ENCODE measurements around the gene TCEANC. TPM values are rescaled to one million over a fixed set of nuclear protein-coding genes. Genes with fewer than 3 reads are reported as not detected.

Gene TCEANC
- total RNA-seq, 1 experiment from 2014 or later = 3.1 TPM

DNA sequence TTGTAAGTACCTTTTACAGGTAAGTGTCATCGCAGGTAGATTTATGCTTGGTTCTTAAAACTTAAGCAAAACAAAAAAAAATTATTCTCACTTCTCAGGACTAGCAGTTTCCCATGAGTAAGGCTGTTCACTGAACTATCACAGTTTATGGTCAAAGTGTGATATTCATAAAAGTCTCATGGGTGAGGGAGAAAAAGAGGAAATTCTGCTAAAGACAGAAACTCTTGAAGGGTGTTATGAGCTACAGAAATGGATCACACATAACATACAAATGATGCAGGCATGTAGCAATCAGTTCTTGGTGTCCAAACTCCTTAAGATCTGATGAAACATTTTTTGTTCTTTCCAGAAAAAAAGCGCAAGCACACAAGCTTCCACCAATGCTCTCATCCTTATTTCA lies 44.5 kb downstream of the TCEANC start:
- no peaks in the 10 kb centered on the region for H3K36me3 ChIP-seq (ENCODE audit: insufficient read depth, low read length, poor library complexity, severe bottlenecking)
- no peaks in the 10 kb centered on the region for H3K27me3 ChIP-seq (replicated peaks; ENCODE audit: insufficient read depth, low read depth, low read length, poor library complexity)
- intact Hi-C loops (cut with micrococcal nuclease; ENCODE audit: unreplicated experiment) = no loop called here
- no TSS peak for BruUV-seq (replicated peaks)
- no peak for DNase-seq (ENCODE audit: low spot score)
- no peak overlapping the region for H3K27ac ChIP-seq (ENCODE audit: low read depth, low read length, poor library complexity, severe bottlenecking)
- H3K4me1 ChIP-seq (ENCODE audit: insufficient read depth, low read length, poor library complexity, severe bottlenecking) = peaks cover 51% of the 10 kb centered on the region
- CTCF ChIA-PET = no interaction called here
- H3K9me3 ChIP-seq (ENCODE audit: low read depth, low read length, poor library complexity, severe bottlenecking) = no peaks in the 10 kb centered on the region
- TF ChIP-seq, protein P1, sequence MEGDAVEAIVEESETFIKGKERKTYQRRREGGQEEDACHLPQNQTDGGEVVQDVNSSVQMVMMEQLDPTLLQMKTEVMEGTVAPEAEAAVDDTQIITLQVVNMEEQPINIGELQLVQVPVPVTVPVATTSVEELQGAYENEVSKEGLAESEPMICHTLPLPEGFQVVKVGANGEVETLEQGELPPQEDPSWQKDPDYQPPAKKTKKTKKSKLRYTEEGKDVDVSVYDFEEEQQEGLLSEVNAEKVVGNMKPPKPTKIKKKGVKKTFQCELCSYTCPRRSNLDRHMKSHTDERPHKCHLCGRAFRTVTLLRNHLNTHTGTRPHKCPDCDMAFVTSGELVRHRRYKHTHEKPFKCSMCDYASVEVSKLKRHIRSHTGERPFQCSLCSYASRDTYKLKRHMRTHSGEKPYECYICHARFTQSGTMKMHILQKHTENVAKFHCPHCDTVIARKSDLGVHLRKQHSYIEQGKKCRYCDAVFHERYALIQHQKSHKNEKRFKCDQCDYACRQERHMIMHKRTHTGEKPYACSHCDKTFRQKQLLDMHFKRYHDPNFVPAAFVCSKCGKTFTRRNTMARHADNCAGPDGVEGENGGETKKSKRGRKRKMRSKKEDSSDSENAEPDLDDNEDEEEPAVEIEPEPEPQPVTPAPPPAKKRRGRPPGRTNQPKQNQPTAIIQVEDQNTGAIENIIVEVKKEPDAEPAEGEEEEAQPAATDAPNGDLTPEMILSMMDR (conservative IDR thresholded peaks at IDR 0.05; ENCODE audit: low read depth, low read length) = no peak
- no peak overlapping the region for H3K4me3 ChIP-seq (ENCODE audit: low read depth, low read length, poor library complexity, severe bottlenecking)
- POLR2A ChIA-PET (ENCODE audit: low non-redundant PET) = no interaction called here

DNA sequence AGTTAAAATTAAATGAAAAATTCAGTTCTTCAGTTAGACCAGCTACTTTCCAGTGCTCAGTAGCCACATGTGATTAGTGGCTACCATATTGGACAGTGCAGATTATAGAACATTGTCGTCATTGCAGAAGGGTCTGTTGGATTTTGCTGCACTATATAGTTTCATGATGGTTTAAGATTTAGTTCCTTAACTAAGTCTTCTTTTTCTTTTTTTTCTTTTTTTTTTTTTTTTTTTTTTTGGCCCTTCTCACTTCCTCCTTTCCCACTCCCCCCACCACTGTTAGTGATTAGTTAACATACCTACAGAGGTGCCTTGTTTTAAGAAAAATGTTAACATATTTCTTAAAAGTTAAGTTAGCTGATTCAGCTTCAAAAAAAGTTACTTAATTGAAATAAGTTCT lies 45.0 kb downstream of the TCEANC start:
- Histone ChIP-seq H3K9me3 (ENCODE audit: low read depth, low read length, poor library complexity, severe bottlenecking) (no peaks in the 10 kb centered on the region), H3K4me1 (ENCODE audit: insufficient read depth, low read length, poor library complexity, severe bottlenecking) (peaks cover 46% of the 10 kb centered on the region), H3K27ac (ENCODE audit: low read depth, low read length, poor library complexity, severe bottlenecking) (no peak overlapping the region), H3K36me3 (ENCODE audit: insufficient read depth, low read length, poor library complexity, severe bottlenecking) (no peaks in the 10 kb centered on the region), H3K4me3 (ENCODE audit: low read depth, low read length, poor library complexity, severe bottlenecking) (no peak overlapping the region), H3K27me3 (replicated peaks; ENCODE audit: insufficient read depth, low read depth, low read length, poor library complexity) (no peaks in the 10 kb centered on the region)
- no peak for DNase-seq (ENCODE audit: low spot score)
- POLR2A ChIA-PET (ENCODE audit: low non-redundant PET) = no interaction called here
- intact Hi-C loops (cut with micrococcal nuclease; ENCODE audit: unreplicated experiment) = no loop called here
- BruUV-seq (replicated peaks) = no TSS peak
- TF ChIP-seq, protein P1 (conservative IDR thresholded peaks at IDR 0.05; ENCODE audit: low read depth, low read length) = no peak
- TF ChIP-seq EZH2 (IDR thresholded peaks at IDR 0.05; ENCODE audit: borderline replicate concordance, low read depth, low read length, poor library complexity, severe bottlenecking) = no peak
- CTCF ChIA-PET = no interaction called here

DNA sequence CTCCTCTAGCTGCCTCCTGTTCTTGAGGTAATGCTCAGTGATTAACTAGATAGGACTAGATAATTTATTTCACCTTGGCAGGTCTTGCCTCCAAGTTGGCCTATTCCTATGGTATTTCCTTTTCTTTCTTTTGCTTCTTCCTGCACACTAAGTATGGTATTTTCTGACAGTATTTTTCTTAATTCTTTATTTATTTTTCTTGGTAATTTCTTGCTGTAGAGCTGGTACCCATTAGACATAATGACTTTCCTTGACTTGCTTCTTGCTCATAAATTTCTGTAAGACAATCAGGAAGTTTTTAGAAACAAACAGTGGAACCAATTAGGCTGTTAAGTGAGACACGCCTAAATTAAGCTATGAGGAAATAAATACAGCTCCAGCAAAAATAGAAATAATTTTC lies 45.5 kb downstream of the TCEANC start:
- ChIA-PET POLR2A (ENCODE audit: low non-redundant PET) (interaction anchor here (0.5 kb wide), 1 partner anchor 1512 kb away, joined by 4 read pairs; no protein-coding TSS in a partner anchor), CTCF (no interaction called here)
- Histone ChIP-seq H3K9me3 (ENCODE audit: low read depth, low read length, poor library complexity, severe bottlenecking) (no peaks in the 10 kb centered on the region), H3K27me3 (replicated peaks; ENCODE audit: insufficient read depth, low read depth, low read length, poor library complexity) (no peaks in the 10 kb centered on the region), H3K36me3 (ENCODE audit: insufficient read depth, low read length, poor library complexity, severe bottlenecking) (no peaks in the 10 kb centered on the region), H3K4me1 (ENCODE audit: insufficient read depth, low read length, poor library complexity, severe bottlenecking) (peaks cover 41% of the 10 kb centered on the region), H3K4me3 (ENCODE audit: low read depth, low read length, poor library complexity, severe bottlenecking) (no peak overlapping the region), H3K27ac (ENCODE audit: low read depth, low read length, poor library complexity, severe bottlenecking) (no peak overlapping the region)
- no peak for TF ChIP-seq EZH2 (IDR thresholded peaks at IDR 0.05; ENCODE audit: borderline replicate concordance, low read depth, low read length, poor library complexity, severe bottlenecking)
- TF ChIP-seq, protein P1 (conservative IDR thresholded peaks at IDR 0.05; ENCODE audit: low read depth, low read length) = no peak
- intact Hi-C loops (cut with micrococcal nuclease; ENCODE audit: unreplicated experiment) = no loop called here
- DNase-seq (ENCODE audit: low spot score) = peak; percentile 57
- no TSS peak for BruUV-seq (replicated peaks)
